Daoy (cell line): ENCODE data around the gene SIL1. TPM values are rescaled to one million over a fixed set of nuclear protein-coding genes. Genes with fewer than 3 reads are reported as not detected.
"Not testable (repeated sequence)": the region's sequence is repeated elsewhere in the genome, so short reads cannot be mapped to it uniquely, and the experiment has no call there.

Source experiments
- DNase-seq: peaks from one replicate; pipeline ENCODE4 v3.0.0-alpha.2; 2015; ENCODE audit warnings: low read depth
- total RNA-seq: library from RNA; depleted of rRNA; stranded (reverse); fragments of >200 nt; shearing (Covaris generic); gene quantifications from 2 replicates; pipeline ENCODE4 v1.2.3, GENCODE V29; 2014

SIL1 gene
- total RNA-seq, 1 experiment from 2014 or later = 28.7 TPM

GRCh38 chr5:139141446-139142204 lies 56.5 kb downstream of the SIL1 start:
- DNase-seq = peak; percentile 45

- DNase-seq = no peak
Measured at GRCh38 chr5:139140591-139141071, 57.5 kb downstream of the SIL1 start.

GRCh38 chr5:139138809-139139208 lies 59.4 kb downstream of the SIL1 start:
- DNase-seq = peak; percentile 81

- DNase-seq = no peak
Measured at GRCh38 chr5:139138109-139138508, 60.1 kb downstream of the SIL1 start.

- peak; percentile 19 for DNase-seq
Measured at GRCh38 chr5:139137697-139138096, 60.5 kb downstream of the SIL1 start.

- no peak for DNase-seq
Measured at GRCh38 chr5:139134906-139135305, 63.3 kb downstream of the SIL1 start.

- DNase-seq = no peak
Measured at GRCh38 chr5:139133282-139133681, 64.9 kb downstream of the SIL1 start.

- no peak for DNase-seq
Measured at GRCh38 chr5:139132515-139132914, 65.7 kb downstream of the SIL1 start.

GRCh38 chr5:139131921-139132432 lies 66.2 kb downstream of the SIL1 start:
- no peak for DNase-seq

GRCh38 chr5:139131465-139131864 lies 66.7 kb downstream of the SIL1 start:
- DNase-seq = no peak

- no peak for DNase-seq
Measured at GRCh38 chr5:139131062-139131461, 67.1 kb downstream of the SIL1 start.

GRCh38 chr5:139130214-139130613 lies 68.0 kb downstream of the SIL1 start:
- no peak for DNase-seq

GRCh38 chr5:139126711-139127111 lies 71.5 kb downstream of the SIL1 start:
- DNase-seq = no peak

- DNase-seq = no peak
Measured at GRCh38 chr5:139125991-139126390, 72.2 kb downstream of the SIL1 start.

- DNase-seq = no peak
Measured at GRCh38 chr5:139124774-139125520, 73.2 kb downstream of the SIL1 start.

GRCh38 chr5:139121120-139121519 lies 77.0 kb downstream of the SIL1 start:
- no peak for DNase-seq

- DNase-seq = no peak
Measured at GRCh38 chr5:139120521-139120920, 77.6 kb downstream of the SIL1 start.

GRCh38 chr5:139118804-139119203 lies 79.4 kb downstream of the SIL1 start:
- DNase-seq = no peak

GRCh38 chr5:139117342-139117884 lies 80.8 kb downstream of the SIL1 start:
- no peak for DNase-seq

- no peak for DNase-seq
Measured at GRCh38 chr5:139116100-139116655, 82.0 kb downstream of the SIL1 start.

- no peak for DNase-seq
Measured at GRCh38 chr5:139113892-139114291, 84.3 kb downstream of the SIL1 start.

- not testable (repeated sequence) for DNase-seq
Measured at GRCh38 chr5:139112362-139112761, 85.8 kb downstream of the SIL1 start.
